GM06990 (cell line): ENCODE data around the gene SYTL5.

Source experiments
- DNase-seq: peaks from one replicate; pipeline ENCODE4 v3.0.0-alpha.2; 2011; ENCODE audit not compliant: insufficient read length; ENCODE audit errors: extremely low read depth
- H3K27me3 ChIP-seq: replicated peaks from 2 replicates; pipeline ENCODE4 v1.6.0; 2011; ENCODE audit warnings: low read length; ENCODE audit not compliant: control insufficient read depth, insufficient read depth
- H3K36me3 ChIP-seq: 2 replicates; pipeline ENCODE4 v1.5.1; 2011; ENCODE audit warnings: low read length; ENCODE audit not compliant: control insufficient read depth, insufficient read depth
- H3K4me3 ChIP-seq: replicated peaks from 2 replicates; pipeline ENCODE4 v1.5.1; 2011; ENCODE audit warnings: low read depth, mild to moderate bottlenecking, control low read depth, low read length
- TF ChIP-seq, protein P1 (sequence below): IDR thresholded peaks from 2 replicates; pipeline ENCODE4 v1.5.1; 2011; ENCODE audit warnings: low read length, control low read depth, mild to moderate bottlenecking, inconsistent platforms; ENCODE audit not compliant: insufficient read depth, poor library complexity, severe bottlenecking

Gene SYTL5

DNA sequence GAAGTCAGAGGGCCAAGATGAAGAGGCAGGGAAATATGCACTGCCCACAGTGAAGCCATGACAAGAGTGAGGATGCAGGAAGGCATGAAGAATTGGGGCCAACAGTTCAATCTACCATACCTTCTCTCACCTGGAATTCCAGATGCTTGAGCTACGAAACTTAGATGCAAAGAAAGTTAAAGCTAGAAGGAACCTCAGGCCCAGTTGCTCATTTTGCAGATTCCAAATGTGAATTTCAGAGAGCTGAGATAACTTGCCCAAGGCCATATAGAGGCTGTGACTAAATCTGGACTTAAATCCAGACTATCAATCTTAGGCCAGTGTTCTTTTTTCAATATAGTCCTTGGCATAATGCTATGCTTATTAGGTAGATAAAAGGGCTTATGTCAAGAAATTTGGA is 121.6 kb downstream of the SYTL5 start:
- Histone ChIP-seq H3K4me3 (no peak overlapping the region), H3K36me3 (no peaks in the 10 kb centered on the region), H3K27me3 (no peaks in the 10 kb centered on the region)
- TF ChIP-seq, protein P1, sequence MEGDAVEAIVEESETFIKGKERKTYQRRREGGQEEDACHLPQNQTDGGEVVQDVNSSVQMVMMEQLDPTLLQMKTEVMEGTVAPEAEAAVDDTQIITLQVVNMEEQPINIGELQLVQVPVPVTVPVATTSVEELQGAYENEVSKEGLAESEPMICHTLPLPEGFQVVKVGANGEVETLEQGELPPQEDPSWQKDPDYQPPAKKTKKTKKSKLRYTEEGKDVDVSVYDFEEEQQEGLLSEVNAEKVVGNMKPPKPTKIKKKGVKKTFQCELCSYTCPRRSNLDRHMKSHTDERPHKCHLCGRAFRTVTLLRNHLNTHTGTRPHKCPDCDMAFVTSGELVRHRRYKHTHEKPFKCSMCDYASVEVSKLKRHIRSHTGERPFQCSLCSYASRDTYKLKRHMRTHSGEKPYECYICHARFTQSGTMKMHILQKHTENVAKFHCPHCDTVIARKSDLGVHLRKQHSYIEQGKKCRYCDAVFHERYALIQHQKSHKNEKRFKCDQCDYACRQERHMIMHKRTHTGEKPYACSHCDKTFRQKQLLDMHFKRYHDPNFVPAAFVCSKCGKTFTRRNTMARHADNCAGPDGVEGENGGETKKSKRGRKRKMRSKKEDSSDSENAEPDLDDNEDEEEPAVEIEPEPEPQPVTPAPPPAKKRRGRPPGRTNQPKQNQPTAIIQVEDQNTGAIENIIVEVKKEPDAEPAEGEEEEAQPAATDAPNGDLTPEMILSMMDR, result no peak
- DNase-seq, result no peak

DNA sequence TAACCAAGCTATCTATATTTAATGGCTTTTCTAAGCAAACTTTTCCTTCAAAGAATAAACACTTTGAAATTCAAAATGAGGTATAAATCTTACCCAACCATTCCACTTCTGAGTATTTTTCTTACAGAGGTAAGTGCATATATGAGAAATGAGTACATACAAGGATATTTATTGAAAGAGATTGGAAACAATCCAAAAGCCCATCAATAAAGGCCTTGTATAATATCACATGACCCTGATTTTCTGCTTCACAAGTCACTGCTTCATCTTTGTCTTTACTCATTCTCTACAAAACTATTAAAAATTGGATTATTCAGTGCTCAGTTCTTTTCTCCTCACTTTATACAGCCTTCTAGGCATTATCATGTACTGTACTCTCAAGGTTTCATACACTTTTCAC is 123.0 kb downstream of the SYTL5 start:
- TF ChIP-seq, protein P1, result no peak
- Histone ChIP-seq H3K4me3 (no peak overlapping the region), H3K36me3 (no peaks in the 10 kb centered on the region), H3K27me3 (no peaks in the 10 kb centered on the region)
- no peak for DNase-seq

DNA sequence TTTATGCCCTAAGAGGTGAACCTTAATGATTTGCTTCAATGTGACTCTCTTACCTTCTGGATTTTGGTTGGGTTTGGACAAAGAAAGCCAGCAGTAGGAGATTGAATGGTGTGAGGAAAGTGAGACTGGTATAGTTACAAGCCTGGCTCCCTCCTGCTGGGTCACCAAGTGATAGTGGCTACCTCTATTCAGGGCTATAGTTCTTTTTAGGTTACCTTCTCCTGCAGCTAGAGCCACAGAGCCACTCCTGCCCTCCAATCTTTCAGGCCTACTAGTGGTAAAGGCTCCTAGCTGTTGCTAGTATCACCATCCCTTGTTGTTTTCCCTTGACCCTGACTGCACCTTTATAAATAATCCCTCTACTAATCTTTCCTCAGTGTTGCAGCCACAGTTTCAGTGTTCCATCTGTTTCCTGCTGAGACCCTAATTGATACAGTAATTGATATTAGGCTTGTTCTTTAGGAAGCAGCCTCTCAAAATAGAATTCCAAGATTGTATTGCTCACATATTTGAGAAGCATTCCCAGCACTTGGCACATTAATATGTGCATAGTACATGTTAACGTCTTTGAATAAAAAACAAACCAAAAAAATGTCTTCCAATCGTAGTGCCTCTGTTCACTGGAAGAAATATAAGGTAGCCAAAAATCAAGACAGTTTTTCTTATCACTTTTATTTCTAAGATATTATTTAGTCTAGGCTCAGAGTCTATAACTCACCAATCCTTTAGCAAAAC is 132.0 kb downstream of the SYTL5 start:
- H3K27me3 ChIP-seq, result no peaks in the 10 kb centered on the region
- no peaks in the 10 kb centered on the region for H3K36me3 ChIP-seq
- H3K4me3 ChIP-seq, result no peak overlapping the region
- no peak for DNase-seq
- TF ChIP-seq, protein P1, result no peak

DNA sequence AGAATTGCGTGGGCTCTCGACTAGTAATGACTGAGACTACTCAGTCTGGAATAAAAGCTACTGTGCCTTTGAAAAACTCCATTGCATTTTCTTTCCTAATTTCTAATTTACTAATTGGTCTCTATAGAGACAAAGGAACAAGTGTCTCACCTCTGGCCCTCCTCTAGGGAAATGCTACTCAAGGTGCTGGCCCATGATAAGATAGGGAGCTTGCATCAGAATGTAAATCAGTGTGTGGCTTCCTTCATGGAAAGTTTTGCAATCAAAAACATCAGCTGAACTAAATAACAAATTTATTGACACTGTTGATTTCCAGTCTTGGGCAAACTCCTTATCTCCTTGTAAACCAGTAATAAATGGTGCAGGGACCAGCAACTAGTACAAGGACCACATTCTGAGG is 132.5 kb downstream of the SYTL5 start:
- Histone ChIP-seq H3K36me3 (no peaks in the 10 kb centered on the region), H3K27me3 (no peaks in the 10 kb centered on the region), H3K4me3 (no peak overlapping the region)
- TF ChIP-seq, protein P1, result no peak
- no peak for DNase-seq

DNA sequence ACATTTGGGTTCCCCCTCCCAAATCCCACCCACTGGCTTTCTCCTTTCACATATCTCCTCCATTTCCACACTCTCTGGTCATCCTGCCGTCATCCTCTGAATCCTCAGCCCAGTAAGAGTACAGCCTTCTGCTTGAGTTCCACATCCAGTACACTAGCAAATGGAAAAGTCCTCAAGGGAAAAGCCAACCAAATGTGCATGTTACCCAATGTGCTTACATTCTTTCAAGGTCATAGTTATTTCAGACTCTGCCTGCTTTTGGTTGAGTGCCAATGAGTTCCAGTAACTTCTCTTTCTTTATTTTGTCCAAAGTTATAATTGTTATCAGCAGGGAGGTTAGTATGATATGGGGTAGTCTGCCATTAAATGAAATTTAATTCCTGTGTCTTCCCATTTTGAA is 136.3 kb downstream of the SYTL5 start:
- Histone ChIP-seq H3K27me3 (no peaks in the 10 kb centered on the region), H3K4me3 (no peak overlapping the region), H3K36me3 (no peaks in the 10 kb centered on the region)
- TF ChIP-seq, protein P1, result no peak
- no peak for DNase-seq

DNA sequence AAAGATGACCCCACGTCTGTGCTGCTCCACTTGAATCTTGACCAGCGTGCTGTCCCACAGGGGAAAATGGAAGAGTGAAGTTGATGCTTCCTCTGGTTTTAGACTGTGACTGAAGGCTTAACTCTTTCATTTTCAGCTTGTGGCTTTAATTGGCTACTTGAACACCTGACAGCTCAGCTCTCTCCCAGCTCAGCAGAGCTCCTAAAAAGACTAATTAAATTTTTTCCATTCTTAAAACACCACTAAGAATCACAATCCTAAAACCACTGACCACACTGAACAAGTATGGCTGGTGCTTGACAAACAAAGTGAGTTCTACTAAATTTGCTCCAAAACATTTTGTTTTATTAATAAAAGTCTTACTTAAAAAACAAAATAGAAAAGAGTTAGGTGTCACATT is 142.7 kb downstream of the SYTL5 start:
- TF ChIP-seq, protein P1, result no peak
- H3K36me3 ChIP-seq, result no peaks in the 10 kb centered on the region
- no peak for DNase-seq
- no peak overlapping the region for H3K4me3 ChIP-seq
- no peaks in the 10 kb centered on the region for H3K27me3 ChIP-seq
